Mesendoderm (in vitro differentiated cells): ENCODE data around the gene OXGR1.

Experiments
- DNase-seq: peaks from one replicate; pipeline ENCODE4 v3.0.0; 2013
- H2AK5ac ChIP-seq: 2 replicates; pipeline ENCODE4 v1.6.1; 2013; ENCODE audit warnings: low read length, inconsistent platforms
- H2BK120ac ChIP-seq: 2 replicates; pipeline ENCODE4 v1.6.1; 2013; ENCODE audit warnings: low read depth, mild to moderate bottlenecking, low read length, moderate library complexity, mixed read lengths
- H2BK15ac ChIP-seq: replicated peaks from 2 replicates; pipeline ENCODE4 v1.6.1; 2013; ENCODE audit warnings: low read depth, mild to moderate bottlenecking, moderate library complexity
- H2BK5ac ChIP-seq: 2 replicates; pipeline ENCODE4 v1.6.1; 2013; ENCODE audit warnings: low read length, inconsistent platforms
- H3K18ac ChIP-seq: 2 replicates; pipeline ENCODE4 v1.6.1; 2013; ENCODE audit warnings: mild to moderate bottlenecking, low read length, mixed read lengths
- H3K23ac ChIP-seq: one replicate; pipeline ENCODE4 v1.6.1; 2013; ENCODE audit warnings: low read length
- H3K27ac ChIP-seq: 2 replicates; pipeline ENCODE4 v1.5.1; 2013; ENCODE audit warnings: low read depth, mild to moderate bottlenecking, inconsistent platforms, low read length, moderate library complexity
- H3K27me3 ChIP-seq: 2 replicates; pipeline ENCODE4 v1.6.1; 2013; ENCODE audit warnings: low read length, control low read depth, mild to moderate bottlenecking, inconsistent platforms; ENCODE audit not compliant: insufficient read depth, poor library complexity
- H3K36me3 ChIP-seq: 2 replicates; pipeline ENCODE4 v1.6.1; 2013; ENCODE audit warnings: low read length, inconsistent platforms; ENCODE audit not compliant: control insufficient read depth, insufficient read depth
- H3K4ac ChIP-seq: one replicate; pipeline ENCODE4 v1.6.1; 2013; ENCODE audit warnings: low read depth, mild to moderate bottlenecking, low read length, moderate library complexity
- H3K4me1 ChIP-seq: 2 replicates; pipeline ENCODE4 v1.6.1; 2013; ENCODE audit warnings: low read depth, low read length, inconsistent platforms; ENCODE audit not compliant: control insufficient read depth
- H3K4me2 ChIP-seq: 2 replicates; pipeline ENCODE4 v1.6.1; 2013; ENCODE audit warnings: low read length
- H3K4me3 ChIP-seq: 2 replicates; pipeline ENCODE4 v1.5.1; 2013; ENCODE audit warnings: mild to moderate bottlenecking, low read length
- H3K56ac ChIP-seq: one replicate; pipeline ENCODE4 v1.6.1; 2013; ENCODE audit warnings: low read length
- H3K79me1 ChIP-seq: 2 replicates; pipeline ENCODE4 v1.6.1; 2013; ENCODE audit warnings: low read length, inconsistent platforms
- H3K79me2 ChIP-seq: 2 replicates; pipeline ENCODE4 v1.6.1; 2013; ENCODE audit warnings: mild to moderate bottlenecking, low read length; ENCODE audit not compliant: control insufficient read depth, insufficient read depth
- H3K9ac ChIP-seq: 2 replicates; pipeline ENCODE4 v1.6.1; 2013; ENCODE audit warnings: low read length, inconsistent platforms
- H4K5ac ChIP-seq: one replicate; pipeline ENCODE4 v1.6.1; 2013; ENCODE audit warnings: low read length
- H4K8ac ChIP-seq: one replicate; pipeline ENCODE4 v1.6.1; 2013; ENCODE audit warnings: low read depth, mild to moderate bottlenecking, control low read depth, low read length, moderate library complexity
- WGBS: extraction: QIAGEN DNeasy Blood & Tissue Kit; methylation state at CpG from one replicate; pipeline ENCODE4 v1.1.7; 2013; ENCODE audit warnings: low lambda C conversion rate, missing lambda C conversion rate; ENCODE audit not compliant: insufficient coverage; ENCODE audit errors: extremely low coverage; 5-methylcytosine and 5-hydroxymethylcytosine counted together

OXGR1 gene

DNA sequence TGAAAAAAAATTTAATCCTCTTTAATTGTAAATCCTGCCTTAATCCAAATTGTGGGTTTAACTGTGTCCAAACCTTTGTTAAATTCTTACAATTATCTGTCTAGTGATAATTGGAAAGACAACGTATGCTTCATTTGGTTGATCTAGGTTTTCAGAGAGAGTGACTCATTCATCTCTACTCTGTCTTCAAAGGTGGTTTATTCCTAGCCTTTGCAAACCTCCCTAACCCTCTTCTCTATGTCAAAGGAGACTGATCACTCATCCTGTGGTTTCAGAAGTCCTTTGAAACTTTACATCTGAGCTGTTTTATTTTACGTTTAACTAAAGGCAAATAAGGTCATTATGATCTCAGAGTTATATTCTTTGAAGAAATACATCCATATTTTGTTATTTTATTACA is 8.8 kb upstream of the OXGR1 start:
- Histone ChIP-seq H3K4me2 (no peak overlapping the region), H2BK5ac (no peak overlapping the region), H3K79me2 (no peaks in the 10 kb centered on the region), H3K4me3 (no peak overlapping the region), H3K79me1 (no peaks in the 10 kb centered on the region), H3K18ac (no peak overlapping the region), H2BK120ac (no peak overlapping the region), H3K4ac (no peak overlapping the region), H3K27ac (no peak overlapping the region), H2BK15ac (no peak overlapping the region), H3K4me1 (no peaks in the 10 kb centered on the region), H2AK5ac (no peak overlapping the region), H3K36me3 (no peaks in the 10 kb centered on the region), H3K23ac (no peak overlapping the region), H4K8ac (no peak overlapping the region), H3K56ac (no peak overlapping the region), H4K5ac (no peak overlapping the region), H3K27me3 (peaks cover 11% of the 10 kb centered on the region), H3K9ac (no peak overlapping the region)
- no CpG with 5 or more reads among the region's 2 CpGs for WGBS
- DNase-seq = no peak

DNA sequence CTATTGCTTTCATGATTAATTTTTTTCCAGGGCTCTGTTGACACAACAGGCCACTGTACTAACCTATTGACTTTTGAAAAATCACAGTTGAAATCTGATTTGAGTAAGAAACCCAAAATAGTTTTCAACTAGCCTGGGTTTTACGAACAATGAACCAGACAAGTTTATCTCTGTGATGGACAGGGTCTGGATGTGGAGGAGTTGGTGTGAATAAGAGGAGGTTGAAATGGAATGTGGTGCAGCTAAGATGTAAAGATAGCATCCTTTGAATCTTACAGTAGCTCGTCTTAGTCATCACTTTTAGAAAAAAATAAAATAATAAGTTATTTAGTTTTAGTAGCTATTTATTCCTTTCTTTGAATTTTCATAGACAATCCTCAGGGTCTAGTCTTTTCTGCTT is 8.3 kb upstream of the OXGR1 start:
- Histone ChIP-seq H4K8ac (no peak overlapping the region), H3K27me3 (peaks cover 12% of the 10 kb centered on the region), H2BK5ac (no peak overlapping the region), H3K56ac (no peak overlapping the region), H3K4me2 (no peak overlapping the region), H3K23ac (no peak overlapping the region), H3K9ac (no peak overlapping the region), H2BK15ac (no peak overlapping the region), H2BK120ac (no peak overlapping the region), H3K36me3 (no peaks in the 10 kb centered on the region), H3K4me1 (no peaks in the 10 kb centered on the region), H3K79me1 (no peaks in the 10 kb centered on the region), H3K18ac (no peak overlapping the region), H3K4ac (no peak overlapping the region), H3K79me2 (no peaks in the 10 kb centered on the region), H2AK5ac (no peak overlapping the region), H4K5ac (no peak overlapping the region), H3K4me3 (no peak overlapping the region), H3K27ac (no peak overlapping the region)
- WGBS = no CpG with 5 or more reads among the region's 2 CpGs
- no peak for DNase-seq

DNA sequence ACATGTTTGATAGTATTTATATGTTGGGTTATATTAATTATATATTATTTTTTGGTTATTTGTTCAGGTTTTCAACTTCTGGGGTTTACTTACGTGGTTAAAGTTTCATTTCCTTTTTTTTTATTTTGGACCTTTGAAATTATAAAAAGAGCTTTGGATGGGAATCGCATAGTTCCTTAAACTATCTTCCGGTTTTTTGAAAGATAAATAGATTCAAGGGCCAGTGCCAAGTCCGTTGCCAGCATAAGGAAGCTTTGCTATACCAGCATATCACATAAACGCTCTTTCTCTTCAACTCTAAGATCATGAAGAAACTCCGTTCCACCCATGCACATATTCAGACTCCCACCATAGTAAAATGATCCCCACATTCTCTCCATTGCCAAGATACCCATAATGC is 7.4 kb upstream of the OXGR1 start:
- no peak overlapping the region for H3K4me3 ChIP-seq
- H3K18ac ChIP-seq = no peak overlapping the region
- no peak overlapping the region for H3K23ac ChIP-seq
- no peak overlapping the region for H3K27ac ChIP-seq
- no peaks in the 10 kb centered on the region for H3K79me1 ChIP-seq
- DNase-seq = no peak
- no peak overlapping the region for H3K9ac ChIP-seq
- H4K5ac ChIP-seq = no peak overlapping the region
- H3K27me3 ChIP-seq = peaks cover 12% of the 10 kb centered on the region
- H4K8ac ChIP-seq = no peak overlapping the region
- no peaks in the 10 kb centered on the region for H3K79me2 ChIP-seq
- H3K56ac ChIP-seq = no peak overlapping the region
- no peak overlapping the region for H3K4ac ChIP-seq
- H2BK5ac ChIP-seq = no peak overlapping the region
- no peak overlapping the region for H2AK5ac ChIP-seq
- H2BK120ac ChIP-seq = no peak overlapping the region
- H2BK15ac ChIP-seq = no peak overlapping the region
- H3K36me3 ChIP-seq = no peaks in the 10 kb centered on the region
- no peak overlapping the region for H3K4me2 ChIP-seq
- WGBS = no CpG with 5 or more reads among the region's 6 CpGs
- no peaks in the 10 kb centered on the region for H3K4me1 ChIP-seq

DNA sequence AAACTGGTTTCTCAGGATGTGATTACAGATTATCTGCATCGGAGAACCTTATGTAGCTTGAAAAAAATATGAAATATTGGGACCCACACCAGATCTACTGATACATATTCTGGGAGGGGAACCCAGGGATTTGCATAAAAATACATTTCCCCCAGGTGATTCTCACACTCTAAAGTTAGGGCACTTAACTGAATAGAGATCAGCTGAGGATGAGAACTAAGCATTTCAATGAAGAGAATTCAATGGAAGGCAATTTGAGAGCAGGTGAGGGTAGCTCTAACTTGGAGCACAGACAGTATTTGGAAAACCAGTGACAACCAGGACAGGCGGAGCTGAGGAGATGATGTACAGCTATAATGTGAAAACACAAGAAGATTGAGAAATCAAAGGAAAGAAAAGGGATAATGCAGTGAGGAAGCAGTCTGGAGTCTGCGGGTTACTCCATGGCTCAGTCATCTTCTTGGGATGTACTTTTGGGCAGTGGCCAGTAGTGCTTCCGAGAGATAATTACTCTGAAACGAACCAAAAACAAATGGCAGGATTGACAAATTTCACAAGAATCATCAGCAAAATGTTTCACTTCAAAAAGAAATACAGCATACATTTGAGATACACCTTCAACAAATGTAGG is 6.1 kb upstream of the OXGR1 start:
- WGBS = no CpG with 5 or more reads among the region's 5 CpGs
- Histone ChIP-seq H2BK15ac (no peak overlapping the region), H2AK5ac (no peak overlapping the region), H2BK120ac (no peak overlapping the region), H3K4me1 (no peaks in the 10 kb centered on the region), H3K4me3 (no peak overlapping the region), H3K36me3 (no peaks in the 10 kb centered on the region), H3K79me2 (no peaks in the 10 kb centered on the region), H3K27me3 (peaks cover 13% of the 10 kb centered on the region), H2BK5ac (no peak overlapping the region), H4K8ac (no peak overlapping the region), H3K18ac (no peak overlapping the region), H3K56ac (no peak overlapping the region), H3K4me2 (no peak overlapping the region), H3K79me1 (no peaks in the 10 kb centered on the region), H3K27ac (no peak overlapping the region), H4K5ac (no peak overlapping the region), H3K9ac (no peak overlapping the region), H3K4ac (no peak overlapping the region), H3K23ac (no peak overlapping the region)
- DNase-seq = no peak

DNA sequence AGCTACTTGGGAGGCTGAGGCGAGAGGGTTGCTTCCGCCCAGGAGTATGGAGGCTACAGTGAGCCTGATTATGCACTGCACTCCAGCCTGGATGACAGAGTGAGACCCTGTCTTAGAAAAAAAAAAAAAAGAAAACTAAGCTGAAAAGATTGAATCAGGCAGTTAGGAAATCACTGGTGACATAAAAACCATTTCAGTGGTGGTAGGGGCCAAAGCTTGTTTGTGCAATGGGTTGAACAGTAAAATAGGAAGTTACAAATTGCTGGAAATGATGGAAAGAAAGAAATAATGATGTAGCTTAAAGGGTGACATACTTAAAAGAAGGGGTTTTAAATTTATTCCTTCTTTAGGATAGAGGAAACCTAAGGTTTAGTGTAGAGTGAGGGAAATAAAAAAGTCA is 4.8 kb upstream of the OXGR1 start:
- H3K4me3 ChIP-seq = no peak overlapping the region
- H3K79me1 ChIP-seq = no peaks in the 10 kb centered on the region
- H3K18ac ChIP-seq = no peak overlapping the region
- H3K79me2 ChIP-seq = no peaks in the 10 kb centered on the region
- H2BK5ac ChIP-seq = no peak overlapping the region
- H3K4me2 ChIP-seq = no peak overlapping the region
- no peaks in the 10 kb centered on the region for H3K4me1 ChIP-seq
- no peak overlapping the region for H3K23ac ChIP-seq
- no peak overlapping the region for H4K8ac ChIP-seq
- no peaks in the 10 kb centered on the region for H3K36me3 ChIP-seq
- H3K9ac ChIP-seq = no peak overlapping the region
- no peak overlapping the region for H2BK15ac ChIP-seq
- H3K56ac ChIP-seq = no peak overlapping the region
- H3K27ac ChIP-seq = no peak overlapping the region
- no peak overlapping the region for H2BK120ac ChIP-seq
- H2AK5ac ChIP-seq = no peak overlapping the region
- H3K27me3 ChIP-seq = peaks cover 19% of the 10 kb centered on the region
- DNase-seq = no peak
- no CpG with 5 or more reads among the region's 2 CpGs for WGBS
- H3K4ac ChIP-seq = no peak overlapping the region
- no peak overlapping the region for H4K5ac ChIP-seq

DNA sequence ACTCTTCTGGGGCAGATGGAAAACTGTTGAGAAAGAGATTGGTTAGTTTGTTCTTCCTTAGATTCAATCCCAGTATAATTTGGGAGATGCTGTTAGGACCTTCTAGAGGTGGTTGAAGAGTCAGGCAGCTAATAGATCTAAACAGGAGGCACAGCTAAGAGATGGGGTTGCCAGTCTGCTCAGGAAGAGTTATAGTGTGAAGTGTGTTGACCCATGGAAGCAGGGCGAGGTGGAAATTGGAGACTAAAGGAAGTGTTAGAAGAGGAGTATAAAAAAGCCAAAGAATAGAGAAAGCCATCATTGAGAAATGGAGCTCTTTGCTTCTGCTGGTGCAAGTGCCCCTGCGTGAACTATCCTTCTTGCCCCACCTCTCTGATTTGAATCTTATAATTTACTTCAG is 3.8 kb upstream of the OXGR1 start:
- no CpG with 5 or more reads among the region's 2 CpGs for WGBS
- Histone ChIP-seq H3K27me3 (peaks cover 19% of the 10 kb centered on the region), H4K5ac (no peak overlapping the region)

More for the DNA sequence above, 3.8 kb upstream of the OXGR1 start:
- DNase-seq = no peak
- Histone ChIP-seq H2BK15ac (no peak overlapping the region), H4K8ac (no peak overlapping the region), H2BK120ac (no peak overlapping the region), H3K18ac (no peak overlapping the region), H3K79me1 (no peaks in the 10 kb centered on the region), H2BK5ac (no peak overlapping the region), H3K23ac (no peak overlapping the region), H3K9ac (no peak overlapping the region), H3K27ac (no peak overlapping the region), H3K4me3 (no peak overlapping the region), H3K4me1 (no peaks in the 10 kb centered on the region), H3K4me2 (no peak overlapping the region), H3K36me3 (no peaks in the 10 kb centered on the region), H3K56ac (no peak overlapping the region), H3K79me2 (no peaks in the 10 kb centered on the region), H3K4ac (no peak overlapping the region), H2AK5ac (no peak overlapping the region)
